Stimulated activated CD4-positive, alpha-beta T cell treated with anti-CD3 and anti-CD28 coated beads, TNF-alpha, amount 100 ng/mL, for 1 hour (primary cell): ENCODE data around the gene STRADB.
"Not testable (repeated sequence)": the region's sequence is repeated elsewhere in the genome, so short reads cannot be mapped to it uniquely, and the experiment has no call there.

Experiments
- DNase-seq, 3 donors: peaks; one replicate each; pipeline ENCODE4 v3.0.0-alpha.2; 2020; ENCODE audit warnings: low read depth in 3 of 3, low spot score in 1 of 3

STRADB gene

GRCh38 chr2:201466050-201466675, 14.6 kb downstream of the STRADB start:
- DNase-seq: no peak

GRCh38 chr2:201467666-201468065, 16.1 kb downstream of the STRADB start:
- no peak for DNase-seq

GRCh38 chr2:201470821-201471731, 19.5 kb downstream of the STRADB start:
- no peak for DNase-seq

GRCh38 chr2:201471732-201472393, 20.3 kb downstream of the STRADB start:
- DNase-seq: no peak

GRCh38 chr2:201472411-201472810, 20.9 kb downstream of the STRADB start:
- no peak for DNase-seq

- DNase-seq: no peak
Measured at GRCh38 chr2:201482543-201482942, 31.0 kb downstream of the STRADB start.

- DNase-seq: no peak
Measured at GRCh38 chr2:201483342-201483741, 31.8 kb downstream of the STRADB start.

- not testable (repeated sequence) for DNase-seq
Measured at GRCh38 chr2:201483758-201484157, 32.2 kb downstream of the STRADB start.

GRCh38 chr2:201484805-201485204, 33.3 kb downstream of the STRADB start:
- no peak for DNase-seq

GRCh38 chr2:201490291-201490690, 38.8 kb downstream of the STRADB start:
- DNase-seq: no peak

GRCh38 chr2:201496785-201497184, 45.2 kb downstream of the STRADB start:
- no peak for DNase-seq

- no peak for DNase-seq
Measured at GRCh38 chr2:201500534-201500933, 49.0 kb downstream of the STRADB start.

GRCh38 chr2:201502713-201503112, 51.2 kb downstream of the STRADB start:
- no peak for DNase-seq

GRCh38 chr2:201507725-201508124, 56.2 kb downstream of the STRADB start:
- no peak for DNase-seq

- DNase-seq: no peak
Measured at GRCh38 chr2:201513271-201513670, 61.7 kb downstream of the STRADB start.

- no peak for DNase-seq
Measured at GRCh38 chr2:201515573-201516246, 64.2 kb downstream of the STRADB start.

GRCh38 chr2:201517094-201517493, 65.6 kb downstream of the STRADB start:
- no peak for DNase-seq

GRCh38 chr2:201520201-201520600, 68.7 kb downstream of the STRADB start:
- no peak for DNase-seq

- DNase-seq: no peak
Measured at GRCh38 chr2:201522965-201523364, 71.4 kb downstream of the STRADB start.

- DNase-seq: no peak
Measured at GRCh38 chr2:201523506-201523905, 72.0 kb downstream of the STRADB start.
